Right cardiac atrium (tissue), 5 donors: ENCODE data around the gene ASXL1. TPM values are rescaled to one million over a fixed set of nuclear protein-coding genes. Genes with fewer than 3 reads are reported as not detected.
"Not testable (repeated sequence)": the region's sequence is repeated elsewhere in the genome, so short reads cannot be mapped to it uniquely, and the experiment has no call there.

Experiments
- ATAC-seq, 2 donors: fragments of 200-7000 bp; cut with Tn5 transposase; one replicate each; pipeline versions ENCODE4 v1.8.0 to v1.9.1; 2020; ENCODE audit warnings: moderate library complexity in 2 of 2, mild to moderate bottlenecking in 1 of 2
- DNase-seq, 3 donors: peaks; one replicate each; pipeline ENCODE4 v3.0.0-alpha.2; 2020
- H3K27ac ChIP-seq: one replicate; pipeline ENCODE4 v1.5.1; 2013; ENCODE audit warnings: mild to moderate bottlenecking, low read length, control low read depth, moderate library complexity
- H3K27me3 ChIP-seq: one replicate; pipeline ENCODE4 v1.6.1; 2013; ENCODE audit not compliant: control insufficient read depth, insufficient read depth
- H3K4me1 ChIP-seq: one replicate; pipeline ENCODE4 v1.6.1; 2013; ENCODE audit warnings: low read length; ENCODE audit not compliant: control insufficient read depth, insufficient read depth
- H3K4me3 ChIP-seq: one replicate; pipeline ENCODE4 v1.5.1; 2013; ENCODE audit warnings: low read length, control low read depth
- H3K9me3 ChIP-seq: one replicate; pipeline ENCODE4 v1.6.1; 2013; ENCODE audit warnings: low read length; ENCODE audit not compliant: control insufficient read depth
- WGBS: extraction: QIAGEN DNeasy Blood & Tissue Kit; methylation state at CpG from one replicate; pipeline ENCODE4 v1.1.7; 2013; 5-methylcytosine and 5-hydroxymethylcytosine counted together
- intact Hi-C, 4 donors: fragments of 100-400 bp; cut with DNase I; formaldehyde crosslinking; loops; one replicate each; pipeline versions ENCODE4 v1.11.0 to v1.14.0; 2022 to 2023
- polyA plus RNA-seq: library from polyadenylated mRNA; stranded (reverse); fragments of 200-250 nt; gene quantifications from one replicate; pipeline ENCODE4 v1.2.3, GENCODE V29; 2013
- total RNA-seq, 4 donors: library from RNA; stranded (reverse); fragmentation: NEBNext Ultra II Directional; extraction: Animal tissue kit (Norgen Biotek cat#: 25700); gene quantifications; one replicate each; pipeline ENCODE4 v1.2.1, GENCODE V29; 2021
- donor health status: healthy with polysubstance abuse.
- donor health status: DM: no; HTN: yes; CAD: no.
- donor health status: DM: no; HTN: no; CAD: no.
- donor health status: DM: no; HTN: yes; CAD: no; lungs with severe emphysema.
- donor health status: DM: yes; HTN: yes; CAD: no.

Gene ASXL1
- total and polyA plus RNA-seq, 5 donors = 19.1 to 51.3 (median 37.0) TPM

DNA sequence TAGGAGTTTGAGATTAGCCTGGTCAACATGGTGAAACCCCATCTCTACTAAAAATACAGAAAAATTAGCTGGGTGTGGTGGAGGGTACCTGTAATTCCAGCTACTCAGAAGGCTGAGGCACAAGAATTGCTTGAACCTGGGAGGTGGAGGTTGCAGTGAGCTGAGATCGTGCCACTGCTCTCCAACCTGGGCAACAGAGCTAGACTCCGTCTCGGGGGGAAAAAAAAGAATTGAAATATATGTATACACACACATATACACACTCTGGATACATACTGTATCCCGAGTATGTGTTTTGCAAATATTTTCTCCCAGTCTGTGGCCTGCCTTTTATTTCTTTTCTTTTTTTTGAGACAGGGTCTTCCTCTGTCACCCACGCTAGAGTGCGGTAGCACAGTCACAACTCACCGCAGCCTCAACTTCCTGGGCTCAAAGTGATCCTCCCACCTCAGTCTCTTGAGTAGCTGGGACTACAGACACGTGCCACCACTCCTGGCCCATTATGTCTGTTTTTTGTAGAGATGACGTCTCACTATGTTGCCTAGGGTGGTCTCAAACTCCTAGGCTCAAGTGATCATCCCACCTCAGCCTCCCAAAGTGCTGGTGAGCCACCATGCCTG is 49.1 kb downstream of the ASXL1 start:
- H3K9me3 ChIP-seq, H3K4me1 ChIP-seq, H3K27ac ChIP-seq, DNase-seq, ATAC-seq, intact Hi-C loops, H3K27me3 ChIP-seq, H3K4me3 ChIP-seq: not testable (repeated sequence)
- WGBS = 92% methylated on average over 9 of the region's 9 CpGs

DNA sequence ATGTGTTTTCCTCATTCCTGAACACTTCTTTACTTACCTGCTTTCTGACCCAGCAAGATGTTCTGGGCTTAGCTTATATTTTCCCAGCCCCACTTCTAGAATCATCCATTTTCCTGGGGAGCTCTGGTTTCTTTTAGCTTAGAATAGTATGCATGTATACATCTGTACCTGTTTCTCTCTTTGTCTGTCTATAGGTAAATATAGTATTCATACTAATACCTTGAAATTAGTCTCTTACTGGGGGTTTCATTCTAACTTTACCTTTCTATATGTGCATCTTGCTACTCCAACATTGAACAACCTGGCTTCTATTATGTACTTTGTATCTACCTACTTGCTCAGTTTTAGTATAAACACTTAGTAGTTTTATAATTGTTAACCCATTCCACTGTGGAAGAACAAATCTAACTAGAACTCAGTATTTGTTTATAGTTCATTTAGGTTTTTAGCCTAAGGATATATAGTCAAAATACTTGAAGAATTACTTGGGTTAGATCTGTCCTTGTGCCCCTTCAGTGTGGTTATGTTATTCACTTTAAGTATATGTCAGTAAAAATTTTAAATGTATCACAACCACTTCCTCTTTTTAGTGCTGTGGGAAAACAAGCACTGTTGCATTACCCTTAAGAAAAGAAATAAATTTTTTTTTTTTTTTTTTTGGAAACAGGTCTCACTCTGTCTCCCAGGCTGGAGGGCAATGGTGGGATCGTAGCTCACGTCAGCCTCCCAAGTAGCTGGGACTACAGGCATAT is 54.0 kb downstream of the ASXL1 start:
- WGBS = 86% methylated on average over 2 of the region's 2 CpGs
- peaks cover 4% of the 10 kb centered on the region for H3K4me1 ChIP-seq
- no peak overlapping the region for H3K27ac ChIP-seq
- H3K9me3 ChIP-seq = no peaks in the 10 kb centered on the region
- H3K27me3 ChIP-seq = no peaks in the 10 kb centered on the region
- no peak for DNase-seq
- no peak overlapping the region for H3K4me3 ChIP-seq
- no peak for ATAC-seq
- intact Hi-C loops = no loop called here

DNA sequence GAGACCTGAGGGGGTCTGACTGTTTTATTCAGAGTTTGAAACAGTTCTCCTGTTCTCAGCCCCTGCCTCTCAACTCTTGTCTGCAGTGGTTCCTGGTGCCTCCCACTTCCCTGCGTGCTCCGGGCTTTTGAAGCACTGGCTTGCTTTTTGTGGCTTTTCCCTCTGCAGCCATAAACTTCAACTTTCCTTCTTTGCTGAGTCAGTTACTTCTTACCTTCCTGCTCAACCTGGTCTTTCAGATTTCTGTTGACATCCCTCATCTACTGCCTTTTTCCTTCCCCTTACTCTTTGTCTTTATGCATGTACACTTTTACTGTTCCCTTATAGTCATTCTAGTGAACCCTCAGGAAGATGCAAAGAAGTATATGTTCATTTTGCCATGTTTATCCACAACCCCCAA is 57.4 kb downstream of the ASXL1 start:
- H3K4me3 ChIP-seq = no peak overlapping the region
- H3K4me1 ChIP-seq = peaks cover 4% of the 10 kb centered on the region
- intact Hi-C loops = no loop called here
- DNase-seq = no peak
- no peak for ATAC-seq
- WGBS = 49% methylated on average over 2 of the region's 2 CpGs
- H3K27ac ChIP-seq = no peak overlapping the region
- H3K9me3 ChIP-seq = no peaks in the 10 kb centered on the region
- H3K27me3 ChIP-seq = no peaks in the 10 kb centered on the region

DNA sequence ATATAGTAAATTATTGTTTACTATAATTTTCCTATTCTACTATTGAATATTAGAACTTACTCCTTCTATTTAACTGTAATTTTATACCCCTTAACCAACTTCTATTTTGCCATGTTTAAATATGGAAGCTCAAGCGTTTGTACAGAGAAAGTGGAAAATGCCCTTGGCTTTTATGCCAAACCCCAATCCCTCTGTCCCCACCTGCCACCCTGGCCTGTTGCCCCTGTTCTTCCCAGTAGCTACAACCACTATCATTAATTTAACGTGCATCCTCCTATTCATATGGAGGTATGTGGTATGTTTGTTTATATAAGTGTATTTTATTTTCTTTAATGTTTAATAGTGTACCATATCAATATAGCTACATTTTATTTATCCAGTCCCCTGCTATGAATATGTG is 58.1 kb downstream of the ASXL1 start:
- no peaks in the 10 kb centered on the region for H3K27me3 ChIP-seq
- no peak overlapping the region for H3K4me3 ChIP-seq
- intact Hi-C loops = no loop called here
- peaks cover 4% of the 10 kb centered on the region for H3K4me1 ChIP-seq
- H3K27ac ChIP-seq = no peak overlapping the region
- DNase-seq (no peak), ATAC-seq (no peak)
- no peaks in the 10 kb centered on the region for H3K9me3 ChIP-seq
- WGBS = 77% methylated on average over 2 of the region's 2 CpGs

DNA sequence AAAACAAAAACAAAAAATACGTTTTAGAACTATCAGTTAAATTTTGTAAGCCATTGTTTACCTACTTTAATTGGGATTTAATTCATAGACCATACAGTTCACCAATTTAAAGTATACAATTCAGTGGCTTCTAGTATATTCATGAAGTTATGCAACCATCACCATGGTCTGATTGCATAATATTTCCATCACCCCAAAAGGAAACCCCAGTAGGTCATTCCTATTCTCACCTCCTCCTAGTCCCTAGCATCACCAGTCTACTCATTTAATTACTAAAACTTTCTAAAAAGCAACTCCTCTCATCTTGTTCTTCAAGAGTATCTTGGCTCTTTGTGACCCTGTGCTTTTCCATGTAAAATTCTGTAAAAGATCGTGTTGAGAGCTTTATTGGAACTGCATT is 60.2 kb downstream of the ASXL1 start:
- no peak for DNase-seq
- no peaks in the 10 kb centered on the region for H3K27me3 ChIP-seq
- intact Hi-C loops = no loop called here

DNA sequence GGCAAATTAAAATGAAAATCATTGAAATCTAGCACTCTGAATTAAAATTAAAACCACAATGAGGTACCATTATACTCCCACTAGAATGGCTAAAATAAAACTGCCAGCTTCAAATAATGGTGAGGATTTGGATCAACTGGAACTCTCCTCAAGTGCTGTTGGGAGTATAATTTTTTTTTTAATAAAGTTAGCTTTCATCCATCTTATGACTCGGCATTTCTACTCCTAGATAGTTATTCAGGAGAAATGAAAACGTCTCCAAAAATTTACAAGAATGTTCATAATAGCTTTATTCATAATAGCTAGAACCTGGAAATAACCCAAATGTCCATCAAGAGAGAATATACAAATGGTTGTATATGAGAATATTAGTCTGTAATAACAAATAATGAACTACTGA is 63.2 kb downstream of the ASXL1 start:
- 54% methylated on average over 2 of the region's 2 CpGs for WGBS
- no peak overlapping the region for H3K4me3 ChIP-seq
- no peak for ATAC-seq

More for the DNA sequence above, 60.2 kb downstream of the ASXL1 start:
- ATAC-seq = no peak
- Histone ChIP-seq H3K27ac (no peak overlapping the region), H3K9me3 (no peaks in the 10 kb centered on the region), H3K4me1 (peaks cover 4% of the 10 kb centered on the region), H3K4me3 (no peak overlapping the region)
- 89% methylated on average over 2 of the region's 2 CpGs for WGBS

DNA sequence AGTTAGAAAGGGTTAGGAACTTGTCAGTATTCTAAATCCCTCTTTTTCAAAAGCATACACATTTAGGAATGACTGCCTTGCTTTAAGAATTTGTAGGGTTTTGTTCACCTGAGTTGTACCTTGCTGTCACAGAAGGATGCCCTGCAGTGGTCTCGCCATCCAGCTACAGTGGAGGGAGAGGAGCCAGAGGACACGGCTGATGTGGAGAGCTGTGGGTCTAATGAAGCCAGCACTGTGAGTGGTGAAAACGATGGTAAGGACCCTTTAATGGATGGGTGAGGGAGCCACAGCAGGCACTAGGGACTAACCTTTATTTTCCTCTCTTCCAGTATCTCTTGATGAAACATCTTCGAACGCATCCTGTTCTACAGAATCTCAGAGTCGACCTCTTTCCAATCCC is 69.9 kb downstream of the ASXL1 start:
- no peak overlapping the region for H3K27ac ChIP-seq
- no peaks in the 10 kb centered on the region for H3K27me3 ChIP-seq
- ATAC-seq (no peak), DNase-seq (no peak)
- H3K4me3 ChIP-seq = no peak overlapping the region
- 89% methylated on average over 6 of the region's 6 CpGs for WGBS
- no peaks in the 10 kb centered on the region for H3K9me3 ChIP-seq
- no peaks in the 10 kb centered on the region for H3K4me1 ChIP-seq
- intact Hi-C loops = no loop called here

More for the DNA sequence above, 63.2 kb downstream of the ASXL1 start:
- DNase-seq = no peak
- intact Hi-C loops = no loop called here
- Histone ChIP-seq H3K27me3 (no peaks in the 10 kb centered on the region), H3K9me3 (no peaks in the 10 kb centered on the region), H3K4me1 (no peaks in the 10 kb centered on the region), H3K27ac (no peak overlapping the region)

DNA sequence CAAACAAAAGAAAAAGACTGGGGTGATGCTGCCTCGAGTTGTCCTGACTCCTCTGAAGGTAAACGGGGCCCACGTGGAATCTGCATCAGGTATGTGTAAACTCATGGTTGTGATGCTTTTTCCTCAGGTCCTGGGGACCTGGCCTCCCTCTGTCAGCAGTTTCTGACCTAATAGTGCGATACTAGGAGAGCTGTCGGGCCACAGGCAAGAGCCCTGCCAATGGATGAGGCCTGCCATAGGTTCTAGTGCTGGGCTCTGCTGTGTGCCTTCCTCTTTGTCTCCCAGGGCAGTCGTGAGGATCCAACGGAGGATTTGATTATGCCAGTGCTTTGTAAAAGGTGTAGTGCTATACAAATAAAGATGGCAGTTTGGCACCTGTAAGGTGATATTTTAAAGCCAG is 71.2 kb downstream of the ASXL1 start:
- intact Hi-C loops = no loop called here

DNA sequence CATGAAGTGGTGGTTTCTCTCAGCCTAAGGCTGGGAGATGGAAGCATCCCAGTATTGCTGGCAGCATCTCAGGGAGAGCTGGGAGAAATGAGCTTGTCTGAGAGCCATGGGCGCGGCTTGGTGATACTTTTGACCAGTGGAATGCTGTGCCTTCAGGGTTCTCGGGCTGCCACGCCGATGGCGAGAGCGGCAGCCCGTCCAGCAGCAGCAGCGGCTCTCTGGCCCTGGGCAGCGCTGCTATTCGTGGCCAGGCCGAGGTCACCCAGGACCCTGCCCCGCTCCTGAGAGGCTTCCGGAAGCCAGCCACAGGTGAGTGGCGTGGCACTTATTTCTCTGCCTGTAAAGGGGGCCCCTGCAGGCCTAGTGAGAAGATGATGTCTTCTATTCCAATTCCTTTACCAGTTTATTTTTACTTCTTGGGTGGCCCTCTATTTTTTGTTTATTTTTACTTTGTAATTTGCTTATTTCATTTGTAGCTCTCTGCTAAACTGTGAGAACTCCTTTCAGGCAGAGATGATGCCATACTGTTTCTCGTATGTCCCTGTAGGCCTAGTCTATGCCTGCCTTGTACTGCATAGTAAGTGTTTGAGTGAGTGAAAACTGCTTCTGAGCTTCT is 71.7 kb downstream of the ASXL1 start:
- H3K4me1 ChIP-seq = peaks cover 3% of the 10 kb centered on the region
- 95% methylated on average over 16 of the region's 16 CpGs for WGBS
- no peak for ATAC-seq
- intact Hi-C loops = no loop called here
- no peak overlapping the region for H3K27ac ChIP-seq
- no peaks in the 10 kb centered on the region for H3K9me3 ChIP-seq
- DNase-seq = no peak
- no peaks in the 10 kb centered on the region for H3K27me3 ChIP-seq
- no peak overlapping the region for H3K4me3 ChIP-seq

More for the DNA sequence above, 71.2 kb downstream of the ASXL1 start:
- Histone ChIP-seq H3K9me3 (no peaks in the 10 kb centered on the region), H3K4me3 (no peak overlapping the region), H3K4me1 (peaks cover 3% of the 10 kb centered on the region), H3K27me3 (no peaks in the 10 kb centered on the region), H3K27ac (no peak overlapping the region)
- ATAC-seq (no peak), DNase-seq (no peak)
- WGBS = 82% methylated on average over 7 of the region's 7 CpGs

DNA sequence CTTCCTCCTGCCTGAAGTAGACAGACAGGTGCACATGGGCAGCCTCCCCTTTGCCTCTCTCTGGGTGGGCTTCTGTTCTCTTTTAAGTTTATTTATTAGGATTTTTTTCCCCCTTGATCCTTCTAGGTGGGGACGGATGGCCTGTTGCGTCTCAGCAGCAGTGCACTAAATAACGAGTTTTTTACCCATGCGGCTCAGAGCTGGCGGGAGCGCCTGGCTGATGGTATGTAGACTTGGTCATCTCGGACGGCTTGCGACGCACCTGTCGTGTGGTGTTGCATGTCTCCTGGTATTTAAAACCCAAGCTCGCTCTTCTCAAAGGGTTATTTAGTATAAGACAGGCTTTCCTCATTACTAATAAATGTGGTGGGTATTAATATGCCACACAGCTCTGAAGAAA is 73.3 kb downstream of the ASXL1 start:
- WGBS = 96% methylated on average over 12 of the region's 12 CpGs
- peaks cover 3% of the 10 kb centered on the region for H3K4me1 ChIP-seq
- DNase-seq (no peak), ATAC-seq (no peak)
- intact Hi-C loops = no loop called here
- H3K4me3 ChIP-seq = no peak overlapping the region
- no peaks in the 10 kb centered on the region for H3K27me3 ChIP-seq
- H3K27ac ChIP-seq = no peak overlapping the region
- no peaks in the 10 kb centered on the region for H3K9me3 ChIP-seq

DNA sequence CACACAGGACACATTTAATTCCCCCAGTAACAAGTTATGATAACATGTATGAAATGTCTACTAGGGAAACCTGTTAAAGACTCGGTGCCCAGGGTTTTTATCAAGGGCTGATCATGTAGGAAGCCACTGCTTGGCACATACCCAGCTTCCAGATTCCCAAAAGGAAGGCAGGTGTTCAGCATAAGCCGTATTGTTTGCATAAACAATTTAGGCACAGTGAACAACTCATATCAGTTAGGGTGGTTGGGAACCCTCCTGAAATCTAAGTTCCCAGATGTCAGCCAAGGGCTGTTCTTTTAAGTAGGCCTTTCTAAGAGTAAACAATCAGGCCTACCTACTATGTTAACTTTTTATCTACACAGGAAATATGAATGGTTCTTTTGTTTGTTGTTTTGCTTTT is 74.1 kb downstream of the ASXL1 start:
- Histone ChIP-seq H3K4me1 (peaks cover 3% of the 10 kb centered on the region), H3K27me3 (no peaks in the 10 kb centered on the region), H3K9me3 (no peaks in the 10 kb centered on the region), H3K27ac (peak overlapping the region; percentile 53), H3K4me3 (no peak overlapping the region)
- intact Hi-C loops = no loop called here
- DNase-seq (no peak), ATAC-seq (no peak)
- WGBS = 43% methylated on average over 2 of the region's 2 CpGs
